K562 (cell line): ENCODE data around the gene CUL9. TPM values are rescaled to one million over a fixed set of nuclear protein-coding genes. Genes with fewer than 3 reads are reported as not detected.

Experiments
- CEBPG ChIP-seq, 3 experiments: fragments of 200-800 bp in 1 of 3; sonication (Bioruptor generic) in 1 of 3; sonication (generic) in 1 of 3; formaldehyde crosslinking in 1 of 3; IDR thresholded peaks in 2 of 3; conservative IDR thresholded peaks in 1 of 3; 2 replicates each; pipeline versions ENCODE4 v1.6.1 to v1.8.0; 2016 to 2022; ENCODE audit warnings: missing compliant biosample characterization in 2 of 3, missing genetic modification characterization in 2 of 3, mild to moderate bottlenecking in 1 of 3, missing genetic modification reagents in 1 of 3
- CHCHD3 ChIP-seq: fragments of 250-450 bp; sonication (Bioruptor Pico); IDR thresholded peaks from 2 replicates; pipeline ENCODE4 v2.1.2; 2022; ENCODE audit warnings: mild to moderate bottlenecking
- DPF2 ChIP-seq: fragments of 450-650 bp; IDR thresholded peaks from 2 replicates; pipeline ENCODE4 v1.6.1; 2016
- HDAC8 ChIP-seq: fragments of 450-650 bp; IDR thresholded peaks from 2 replicates; pipeline ENCODE4 v1.6.1; 2016; ENCODE audit warnings: mild to moderate bottlenecking, missing genetic modification characterization, moderate library complexity, missing compliant biosample characterization
- JUN ChIP-seq, 2 experiments: sonication (generic) in 1 of 2; formaldehyde crosslinking in 1 of 2; IDR thresholded peaks; 2 replicates each; pipeline versions ENCODE4 v1.6.1 to v1.8.0; 2012 to 2022; ENCODE audit warnings: borderline replicate concordance in 2 of 2, mild to moderate bottlenecking in 2 of 2, improper control_type of control experiment in 1 of 2, low read depth in 1 of 2, low read length in 1 of 2, missing genetic modification reagents in 1 of 2
- KDM2B ChIP-seq: fragments of 250-450 bp; sonication (Bioruptor Pico); IDR thresholded peaks from 2 replicates; pipeline ENCODE4 v1.8.0; 2021; ENCODE audit warnings: mild to moderate bottlenecking, moderate library complexity
- ZNF668 ChIP-seq: fragments of 250-450 bp; sonication (Bioruptor Pico); IDR thresholded peaks from 2 replicates; pipeline ENCODE4 v1.8.0; 2022; ENCODE audit warnings: mild to moderate bottlenecking, inconsistent platforms
- polyA plus RNA-seq, 8 experiments: library from polyadenylated mRNA; depleted of rRNA in 4 of 8; stranded (reverse) in 5 of 8; unstranded in 3 of 8; fragments of >200 nt; fragmentation: Nextera tagmentation in 2 of 8; fragmentation: Illumina TruSeq in 1 of 8; extraction: Ambion mirVana in 2 of 8; extraction: Trizol in 1 of 8; gene quantifications; 2 replicates each; pipeline versions ENCODE4 v1.2.1 to v1.2.3, GENCODE V29; 2011 to 2014; ENCODE audit warnings: inconsistent platforms in 1 of 8, missing spikeins in 1 of 8
- total RNA-seq, 7 experiments: library from RNA; depleted of rRNA in 6 of 7; stranded (reverse); fragments of >200 nt in 6 of 7; fragmentation: Illumina TruSeq in 2 of 7; extraction: Trizol in 2 of 7; gene quantifications; 2 replicates each; pipeline versions ENCODE4 v1.2.1 to v1.2.3, GENCODE V29; 2011 to 2021; ENCODE audit warnings: low replicate concordance in 1 of 7
- TF ChIP-seq, protein P1 (sequence below): fragments of 450-650 bp; IDR thresholded peaks from 2 replicates; pipeline ENCODE4 v1.6.1; 2018; ENCODE audit not compliant: partially characterized antibody
- TF ChIP-seq, protein P2 (sequence below), 2 experiments: fragments of 450-650 bp; IDR thresholded peaks; 2 replicates each; pipeline ENCODE4 v1.6.1; 2016; ENCODE audit warnings: mild to moderate bottlenecking in 2 of 2, borderline replicate concordance in 1 of 2, low read depth in 1 of 2, moderate library complexity in 1 of 2
- TF ChIP-seq, protein P3 (sequence below): sonication (generic); formaldehyde crosslinking; IDR thresholded peaks from 2 replicates; pipeline ENCODE4 v1.8.0; 2022; ENCODE audit warnings: mild to moderate bottlenecking, missing genetic modification reagents, borderline replicate concordance

Gene CUL9
- total and polyA plus RNA-seq, 9 of the 15 experiments (the other 6 are each of a cell fraction or from before 2014, with no cell fraction given), result 0.50 to 20.7 (median 6.6) TPM

DNA sequence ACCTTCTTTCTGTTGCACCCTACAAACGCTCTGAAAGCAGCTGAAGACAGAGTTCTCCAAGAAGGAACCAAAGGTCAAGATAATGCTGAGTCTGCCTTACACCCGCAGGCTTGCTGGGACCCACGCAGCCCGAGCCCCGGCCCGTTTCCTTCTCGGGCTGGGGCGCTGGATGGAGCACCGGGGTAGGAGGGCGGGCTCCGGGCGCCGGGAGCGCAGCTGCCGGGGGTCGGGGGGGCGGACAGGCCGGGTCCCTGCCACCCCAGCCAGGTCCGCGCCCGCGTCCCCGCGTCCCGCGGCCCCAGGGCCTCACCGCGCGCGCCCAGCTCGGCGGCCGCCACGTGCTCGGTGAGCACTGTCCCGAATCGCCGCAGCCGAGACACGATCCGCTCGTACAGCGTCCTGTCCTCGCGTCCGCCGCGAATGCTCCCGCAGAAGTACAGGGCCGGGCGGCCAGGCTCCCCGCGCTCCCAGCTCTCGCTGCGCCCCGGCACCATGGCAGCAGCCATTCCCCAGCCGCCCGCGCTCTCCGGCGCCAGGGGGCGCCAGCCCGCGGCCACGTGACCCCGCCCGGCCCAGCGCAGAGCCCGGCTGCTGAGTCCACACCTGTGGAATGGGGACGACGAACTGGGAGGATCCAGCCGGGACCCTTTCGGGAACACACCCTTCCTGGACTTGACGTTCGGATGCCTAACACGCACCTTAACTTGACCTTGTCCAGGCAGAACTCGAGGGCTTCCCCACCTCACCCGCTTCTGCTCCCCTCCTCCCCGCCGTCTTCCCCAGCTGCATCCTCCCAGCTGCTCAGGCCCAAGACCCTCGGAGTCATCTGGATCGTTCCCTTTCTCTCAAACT, 47.2 kb downstream of the CUL9 start, which contains the start of gene DNPH1 (continued):
- TF ChIP-seq, protein P1, sequence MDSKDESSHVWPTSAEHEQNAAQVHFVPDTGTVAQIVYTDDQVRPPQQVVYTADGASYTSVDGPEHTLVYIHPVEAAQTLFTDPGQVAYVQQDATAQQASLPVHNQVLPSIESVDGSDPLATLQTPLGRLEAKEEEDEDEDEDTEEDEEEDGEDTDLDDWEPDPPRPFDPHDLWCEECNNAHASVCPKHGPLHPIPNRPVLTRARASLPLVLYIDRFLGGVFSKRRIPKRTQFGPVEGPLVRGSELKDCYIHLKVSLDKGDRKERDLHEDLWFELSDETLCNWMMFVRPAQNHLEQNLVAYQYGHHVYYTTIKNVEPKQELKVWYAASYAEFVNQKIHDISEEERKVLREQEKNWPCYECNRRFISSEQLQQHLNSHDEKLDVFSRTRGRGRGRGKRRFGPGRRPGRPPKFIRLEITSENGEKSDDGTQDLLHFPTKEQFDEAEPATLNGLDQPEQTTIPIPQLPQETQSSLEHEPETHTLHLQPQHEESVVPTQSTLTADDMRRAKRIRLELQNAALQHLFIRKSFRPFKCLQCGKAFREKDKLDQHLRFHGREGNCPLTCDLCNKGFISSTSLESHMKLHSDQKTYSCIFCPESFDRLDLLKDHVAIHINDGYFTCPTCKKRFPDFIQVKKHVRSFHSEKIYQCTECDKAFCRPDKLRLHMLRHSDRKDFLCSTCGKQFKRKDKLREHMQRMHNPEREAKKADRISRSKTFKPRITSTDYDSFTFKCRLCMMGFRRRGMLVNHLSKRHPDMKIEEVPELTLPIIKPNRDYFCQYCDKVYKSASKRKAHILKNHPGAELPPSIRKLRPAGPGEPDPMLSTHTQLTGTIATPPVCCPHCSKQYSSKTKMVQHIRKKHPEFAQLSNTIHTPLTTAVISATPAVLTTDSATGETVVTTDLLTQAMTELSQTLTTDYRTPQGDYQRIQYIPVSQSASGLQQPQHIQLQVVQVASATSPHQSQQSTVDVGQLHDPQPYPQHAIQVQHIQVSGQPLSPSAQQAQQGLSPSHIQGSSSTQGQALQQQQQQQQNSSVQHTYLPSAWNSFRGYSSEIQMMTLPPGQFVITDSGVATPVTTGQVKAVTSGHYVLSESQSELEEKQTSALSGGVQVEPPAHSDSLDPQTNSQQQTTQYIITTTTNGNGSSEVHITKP, result peak; percentile 22
- TF ChIP-seq KDM2B (CRISPR knock-in tag) (peak; percentile 96; the same call in 1 of the 2 replicates), JUN (IDR thresholded peaks at IDR 0.05; ENCODE audit: borderline replicate concordance, low read depth, low read length) (peak; percentile 66; the same call in 1 of the 2 replicates), JUN (CRISPR knock-in tag; IDR thresholded peaks at IDR 0.05; ENCODE audit: borderline replicate concordance) (no peak), CHCHD3 (CRISPR knock-in tag) (peak; percentile 81; the same call in 1 of the 2 replicates), DPF2 (peak; percentile 22; the same call in 1 of the 2 replicates), ZNF668 (CRISPR knock-in tag) (peak; percentile 86), HDAC8 (tag) (peak; percentile 74; the same call in 1 of the 2 replicates), CEBPG (CRISPR knock-in tag; IDR thresholded peaks at IDR 0.05) (no peak), CEBPG (tag; conservative IDR thresholded peaks at IDR 0.05 in 1 of 2, IDR thresholded peaks at IDR 0.05 in 1 of 2) (no peak)
- TF ChIP-seq, protein P2, sequence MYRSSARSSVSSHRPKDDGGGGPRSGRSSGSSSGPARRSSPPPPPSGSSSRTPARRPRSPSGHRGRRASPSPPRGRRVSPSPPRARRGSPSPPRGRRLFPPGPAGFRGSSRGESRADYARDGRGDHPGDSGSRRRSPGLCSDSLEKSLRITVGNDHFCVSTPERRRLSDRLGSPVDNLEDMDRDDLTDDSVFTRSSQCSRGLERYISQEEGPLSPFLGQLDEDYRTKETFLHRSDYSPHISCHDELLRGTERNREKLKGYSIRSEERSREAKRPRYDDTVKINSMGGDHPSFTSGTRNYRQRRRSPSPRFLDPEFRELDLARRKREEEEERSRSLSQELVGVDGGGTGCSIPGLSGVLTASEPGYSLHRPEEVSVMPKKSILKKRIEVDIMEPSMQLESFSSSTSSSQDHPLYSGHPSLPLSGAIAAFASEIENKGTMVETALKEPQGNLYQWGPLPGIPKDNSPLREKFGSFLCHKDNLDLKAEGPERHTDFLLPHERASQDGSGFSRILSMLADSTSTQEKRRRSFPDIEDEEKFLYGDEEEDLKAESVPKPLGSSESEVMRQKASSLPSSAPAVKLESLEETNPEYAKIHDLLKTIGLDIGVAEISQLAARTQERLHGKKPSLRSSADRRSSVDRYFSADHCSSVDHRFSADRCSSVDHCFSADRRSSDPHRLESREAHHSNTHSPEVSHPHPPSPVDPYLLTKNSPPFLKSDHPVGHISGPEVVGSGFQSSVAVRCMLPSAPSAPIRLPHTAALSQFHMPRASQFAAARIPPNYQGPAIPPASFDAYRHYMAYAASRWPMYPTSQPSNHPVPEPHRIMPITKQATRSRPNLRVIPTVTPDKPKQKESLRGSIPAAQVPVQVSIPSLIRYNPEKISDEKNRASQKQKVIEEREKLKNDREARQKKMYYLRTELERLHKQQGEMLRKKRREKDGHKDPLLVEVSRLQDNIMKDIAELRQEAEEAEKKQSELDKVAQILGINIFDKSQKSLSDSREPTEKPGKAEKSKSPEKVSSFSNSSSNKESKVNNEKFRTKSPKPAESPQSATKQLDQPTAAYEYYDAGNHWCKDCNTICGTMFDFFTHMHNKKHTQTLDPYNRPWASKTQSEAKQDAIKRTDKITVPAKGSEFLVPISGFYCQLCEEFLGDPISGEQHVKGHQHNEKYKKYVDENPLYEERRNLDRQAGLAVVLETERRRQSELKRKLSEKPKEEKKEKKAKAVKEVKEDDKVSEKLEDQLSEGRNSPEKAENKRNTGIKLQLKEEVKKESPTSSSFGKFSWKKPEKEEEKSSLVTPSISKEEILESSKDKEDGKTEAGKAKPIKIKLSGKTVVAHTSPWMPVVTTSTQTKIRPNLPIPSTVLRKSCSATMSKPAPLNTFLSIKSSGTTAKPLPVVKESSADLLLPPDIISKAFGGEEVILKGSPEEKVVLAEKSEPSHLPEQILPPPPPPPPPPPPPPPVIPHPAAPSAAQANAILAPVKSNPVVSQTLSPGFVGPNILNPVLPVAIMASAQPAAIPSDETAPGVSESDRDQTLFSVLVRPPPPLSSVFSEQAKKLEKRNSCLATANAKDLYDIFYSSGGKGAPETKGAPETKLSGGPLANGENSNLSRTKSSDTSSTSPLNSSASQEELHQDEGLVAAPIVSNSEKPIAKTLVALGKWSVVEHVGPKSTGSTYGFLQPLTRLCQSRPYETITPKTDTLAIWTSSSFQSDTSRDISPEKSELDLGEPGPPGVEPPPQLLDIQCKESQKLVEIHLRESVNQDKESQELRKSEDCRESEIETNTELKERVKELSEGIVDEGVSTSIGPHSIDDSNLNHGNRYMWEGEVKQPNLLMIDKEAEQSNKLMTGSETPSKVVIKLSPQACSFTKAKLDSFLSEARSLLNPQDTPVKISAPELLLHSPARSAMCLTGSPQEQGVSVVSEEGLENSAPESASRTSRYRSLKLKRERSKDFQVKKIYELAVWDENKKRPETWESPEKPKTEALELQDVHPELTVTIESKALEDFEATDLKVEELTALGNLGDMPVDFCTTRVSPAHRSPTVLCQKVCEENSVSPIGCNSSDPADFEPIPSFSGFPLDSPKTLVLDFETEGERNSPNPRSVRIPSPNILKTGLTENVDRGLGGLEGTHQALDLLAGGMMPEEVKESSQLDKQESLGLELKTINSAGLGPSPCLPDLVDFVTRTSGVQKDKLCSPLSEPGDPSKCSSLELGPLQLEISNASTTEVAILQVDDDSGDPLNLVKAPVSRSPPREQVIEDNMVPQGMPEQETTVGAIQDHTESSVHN (IDR thresholded peaks at IDR 0.05; ENCODE audit: borderline replicate concordance in 1 of 2, low read depth in 1 of 2), result no peak
- TF ChIP-seq, protein P3, sequence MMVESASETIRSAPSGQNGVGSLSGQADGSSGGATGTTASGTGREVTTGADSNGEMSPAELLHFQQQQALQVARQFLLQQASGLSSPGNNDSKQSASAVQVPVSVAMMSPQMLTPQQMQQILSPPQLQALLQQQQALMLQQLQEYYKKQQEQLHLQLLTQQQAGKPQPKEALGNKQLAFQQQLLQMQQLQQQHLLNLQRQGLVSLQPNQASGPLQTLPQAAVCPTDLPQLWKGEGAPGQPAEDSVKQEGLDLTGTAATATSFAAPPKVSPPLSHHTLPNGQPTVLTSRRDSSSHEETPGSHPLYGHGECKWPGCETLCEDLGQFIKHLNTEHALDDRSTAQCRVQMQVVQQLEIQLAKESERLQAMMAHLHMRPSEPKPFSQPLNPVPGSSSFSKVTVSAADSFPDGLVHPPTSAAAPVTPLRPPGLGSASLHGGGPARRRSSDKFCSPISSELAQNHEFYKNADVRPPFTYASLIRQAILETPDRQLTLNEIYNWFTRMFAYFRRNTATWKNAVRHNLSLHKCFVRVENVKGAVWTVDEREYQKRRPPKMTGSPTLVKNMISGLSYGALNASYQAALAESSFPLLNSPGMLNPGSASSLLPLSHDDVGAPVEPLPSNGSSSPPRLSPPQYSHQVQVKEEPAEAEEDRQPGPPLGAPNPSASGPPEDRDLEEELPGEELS (CRISPR knock-in tag), result peak; percentile 84; the same call in 1 of the 2 replicates
